ENCODE measurements around the gene CNP. TPM values are rescaled to one million over a fixed set of nuclear protein-coding genes. Genes with fewer than 3 reads are reported as not detected.

CNP gene
- total RNA-seq, 1 experiment from 2014 or later, result 144 TPM

- no TSS peak for BruUV-seq (replicated peaks)
- Mint-ChIP-seq H3K4me3 (ENCODE audit: low read depth, unreplicated experiment) (peak overlapping the region; percentile 58), H3K36me3 (ENCODE audit: insufficient read depth, unreplicated experiment) (peaks cover 80% of the 10 kb centered on the region), H3K27ac (ENCODE audit: unreplicated experiment) (peak overlapping the region; percentile 48), H3K9me3 (ENCODE audit: low read depth, unreplicated experiment) (no peaks in the 10 kb centered on the region), H3K27me3 (ENCODE audit: unreplicated experiment) (no peaks in the 10 kb centered on the region), H3K4me1 (ENCODE audit: low read depth, unreplicated experiment) (peaks cover 26% of the 10 kb centered on the region)
- no peak for DNase-seq
- intact Hi-C loops (cut with micrococcal nuclease; ENCODE audit: unreplicated experiment), result loop anchor here (2.0 kb wide), 1 partner anchor 57 kb away; no protein-coding TSS in a partner anchor
- CTCF ChIA-PET, result interaction anchor here (0.5 to 1.8 kb wide), 4 partner anchors 50 to 1719 kb away, joined by 3 to 5 read pairs (median 4); partner anchors contain the start of genes DNAJC7 and NKIRAS2
- TF ChIP-seq, protein P1, sequence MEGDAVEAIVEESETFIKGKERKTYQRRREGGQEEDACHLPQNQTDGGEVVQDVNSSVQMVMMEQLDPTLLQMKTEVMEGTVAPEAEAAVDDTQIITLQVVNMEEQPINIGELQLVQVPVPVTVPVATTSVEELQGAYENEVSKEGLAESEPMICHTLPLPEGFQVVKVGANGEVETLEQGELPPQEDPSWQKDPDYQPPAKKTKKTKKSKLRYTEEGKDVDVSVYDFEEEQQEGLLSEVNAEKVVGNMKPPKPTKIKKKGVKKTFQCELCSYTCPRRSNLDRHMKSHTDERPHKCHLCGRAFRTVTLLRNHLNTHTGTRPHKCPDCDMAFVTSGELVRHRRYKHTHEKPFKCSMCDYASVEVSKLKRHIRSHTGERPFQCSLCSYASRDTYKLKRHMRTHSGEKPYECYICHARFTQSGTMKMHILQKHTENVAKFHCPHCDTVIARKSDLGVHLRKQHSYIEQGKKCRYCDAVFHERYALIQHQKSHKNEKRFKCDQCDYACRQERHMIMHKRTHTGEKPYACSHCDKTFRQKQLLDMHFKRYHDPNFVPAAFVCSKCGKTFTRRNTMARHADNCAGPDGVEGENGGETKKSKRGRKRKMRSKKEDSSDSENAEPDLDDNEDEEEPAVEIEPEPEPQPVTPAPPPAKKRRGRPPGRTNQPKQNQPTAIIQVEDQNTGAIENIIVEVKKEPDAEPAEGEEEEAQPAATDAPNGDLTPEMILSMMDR (IDR thresholded peaks at IDR 0.05; ENCODE audit: unreplicated experiment), result no peak
Observed at GRCh38 chr17:41967921-41968578, 1.5 kb downstream of the CNP start.

DNA sequence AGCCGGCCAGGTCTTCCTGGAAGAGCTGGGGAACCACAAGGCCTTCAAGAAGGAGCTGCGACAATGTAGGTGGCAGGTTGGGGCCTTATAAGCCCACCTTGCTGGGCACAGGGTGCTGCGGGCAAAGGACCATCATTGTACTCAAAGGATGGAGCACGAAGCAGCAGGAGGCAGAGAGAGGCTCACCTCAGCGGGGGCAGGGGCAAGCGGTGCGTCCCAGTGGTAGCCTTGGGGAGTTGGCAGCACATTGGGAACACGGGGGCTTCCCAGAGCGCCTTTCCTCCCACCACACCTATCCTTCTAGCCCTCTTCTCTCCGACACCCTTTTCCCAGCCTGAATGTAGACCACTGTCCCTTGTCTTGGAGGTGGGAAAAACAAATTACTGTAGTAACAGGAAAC lies 2.1 kb downstream of the CNP start:
- CTCF ChIA-PET, result interaction anchor here (1.2 to 1.8 kb wide), 2 partner anchors 49 to 51 kb away, joined by 3 to 5 read pairs; partner anchors contain the start of genes DNAJC7 and NKIRAS2
- no TSS peak for BruUV-seq (replicated peaks)
- peaks cover 86% of the 10 kb centered on the region for H3K36me3 Mint-ChIP-seq (ENCODE audit: insufficient read depth, unreplicated experiment)

GRCh38 chr17:41970901-41971331 lies 4.3 kb downstream of the CNP start:
- intact Hi-C loops (cut with micrococcal nuclease; ENCODE audit: unreplicated experiment), result no loop called here
- no TSS peak for BruUV-seq (replicated peaks)
- peaks cover 98% of the 10 kb centered on the region for H3K36me3 Mint-ChIP-seq (ENCODE audit: insufficient read depth, unreplicated experiment)
- TF ChIP-seq, protein P1 (IDR thresholded peaks at IDR 0.05; ENCODE audit: unreplicated experiment), result no peak
- H3K27ac Mint-ChIP-seq (ENCODE audit: unreplicated experiment), result peak overlapping the region; percentile 27
- no peak overlapping the region for H3K4me3 Mint-ChIP-seq (ENCODE audit: low read depth, unreplicated experiment)
- H3K27me3 Mint-ChIP-seq (ENCODE audit: unreplicated experiment), result no peaks in the 10 kb centered on the region
- DNase-seq, result no peak
- H3K9me3 Mint-ChIP-seq (ENCODE audit: low read depth, unreplicated experiment), result no peaks in the 10 kb centered on the region
- H3K4me1 Mint-ChIP-seq (ENCODE audit: low read depth, unreplicated experiment), result peaks cover 17% of the 10 kb centered on the region
- CTCF ChIA-PET, result interaction anchor here (1.7 kb wide), 1 partner anchor 47 kb away, joined by 7 read pairs; the partner anchor contains the start of gene DNAJC7

More for the DNA sequence above, 2.1 kb downstream of the CNP start:
- intact Hi-C loops (cut with micrococcal nuclease; ENCODE audit: unreplicated experiment), result no loop called here
- no peaks in the 10 kb centered on the region for H3K27me3 Mint-ChIP-seq (ENCODE audit: unreplicated experiment)
- no peaks in the 10 kb centered on the region for H3K9me3 Mint-ChIP-seq (ENCODE audit: low read depth, unreplicated experiment)
- no peak for DNase-seq
- peaks cover 32% of the 10 kb centered on the region for H3K4me1 Mint-ChIP-seq (ENCODE audit: low read depth, unreplicated experiment)
- peak overlapping the region; percentile 58 for H3K4me3 Mint-ChIP-seq (ENCODE audit: low read depth, unreplicated experiment)
- TF ChIP-seq, protein P1 (IDR thresholded peaks at IDR 0.05; ENCODE audit: unreplicated experiment), result no peak
- peak overlapping the region; percentile 51 for H3K27ac Mint-ChIP-seq (ENCODE audit: unreplicated experiment)

GRCh38 chr17:41971721-41972523 lies 5.3 kb downstream of the CNP start:
- intact Hi-C loops (cut with micrococcal nuclease; ENCODE audit: unreplicated experiment), result no loop called here
- CTCF ChIA-PET, result interaction anchor here (1.4 to 1.7 kb wide), 2 partner anchors 18 to 46 kb away, joined by 5 to 7 read pairs; partner anchors contain the start of gene DNAJC7
- Mint-ChIP-seq H3K9me3 (ENCODE audit: low read depth, unreplicated experiment) (no peaks in the 10 kb centered on the region), H3K4me1 (ENCODE audit: low read depth, unreplicated experiment) (peaks cover 16% of the 10 kb centered on the region), H3K4me3 (ENCODE audit: low read depth, unreplicated experiment) (no peak overlapping the region), H3K27me3 (ENCODE audit: unreplicated experiment) (no peaks in the 10 kb centered on the region), H3K36me3 (ENCODE audit: insufficient read depth, unreplicated experiment) (peaks cover 98% of the 10 kb centered on the region), H3K27ac (ENCODE audit: unreplicated experiment) (peak overlapping the region; percentile 76)
- DNase-seq, result no peak
- no TSS peak for BruUV-seq (replicated peaks)
- TF ChIP-seq, protein P1 (IDR thresholded peaks at IDR 0.05; ENCODE audit: unreplicated experiment), result no peak

Data from Calu3 (cell line).